ENCODE measurements around the gene CRX.

DNA sequence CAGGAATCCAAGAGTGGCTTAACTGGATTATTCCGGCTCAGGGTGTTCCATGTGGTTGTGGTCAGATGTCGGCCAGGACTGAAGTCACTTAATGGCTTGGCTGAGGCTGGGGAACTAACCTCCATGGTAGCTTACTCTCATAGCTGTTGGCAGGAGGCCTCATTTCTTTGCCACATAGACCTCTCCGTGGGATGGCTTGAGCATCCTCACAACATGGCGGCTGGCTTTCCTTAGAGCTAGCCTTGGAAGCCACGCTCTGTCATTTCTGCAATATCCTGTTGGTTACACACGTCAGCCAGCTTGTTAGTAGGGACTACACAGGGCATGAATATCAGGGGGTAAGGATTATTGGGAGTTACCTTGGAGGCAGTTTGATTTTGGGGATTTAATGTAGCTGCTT, 5.1 kb downstream of the CRX start:
- TF ChIP-seq CTCF (conservative IDR thresholded peaks at IDR 0.05 in 1 of 2, IDR thresholded peaks at IDR 0.05 in 1 of 2; ENCODE audit: low read depth in 1 of 2, low read length in 2 of 2) = no peak
- TF ChIP-seq EZH2 (IDR thresholded peaks at IDR 0.05; ENCODE audit: low read length, missing control alignments) = no peak
